HL-60 (cell line): ENCODE measurements around the gene TSEN2.

Source experiments
- DNase-seq, 2 experiments: peaks; one replicate each; pipeline ENCODE4 v3.0.0-alpha.2; 2010 to 2020; ENCODE audit warnings: low read depth in 1 of 2, low spot score in 1 of 2
- H3K27ac ChIP-seq: fragments of 250-450 bp; sonication (Bioruptor Pico); replicated peaks from 2 replicates; pipeline ENCODE4 v1.5.1; 2020; ENCODE audit warnings: mild to moderate bottlenecking, moderate library complexity
- H3K27me3 ChIP-seq: fragments of 250-450 bp; sonication (Bioruptor Pico); 2 replicates; pipeline ENCODE4 v1.5.1; 2021; ENCODE audit warnings: mild to moderate bottlenecking, moderate library complexity; ENCODE audit not compliant: insufficient read depth, poor library complexity, severe bottlenecking
- H3K4me3 ChIP-seq: replicated peaks from 2 replicates; pipeline ENCODE4 v1.5.1; 2011; ENCODE audit warnings: mild to moderate bottlenecking, control low read depth, low read length; ENCODE audit not compliant: insufficient read depth
- GABPA ChIP-seq: IDR thresholded peaks from 2 replicates; pipeline ENCODE4 v1.6.1; 2012; ENCODE audit warnings: low read depth
- POLR2AphosphoS5 ChIP-seq: IDR thresholded peaks from 2 replicates; pipeline ENCODE4 v1.6.1; 2012; ENCODE audit warnings: low read depth
- REST ChIP-seq: IDR thresholded peaks from 2 replicates; pipeline ENCODE4 v1.6.1; 2012; ENCODE audit warnings: low read depth; ENCODE audit not compliant: insufficient replicate concordance
- SPI1 ChIP-seq: IDR thresholded peaks from 2 replicates; pipeline ENCODE4 v1.6.1; 2012; ENCODE audit warnings: low read depth, mild to moderate bottlenecking, borderline replicate concordance
- TF ChIP-seq, protein P1 (sequence below): IDR thresholded peaks from one replicate; pipeline ENCODE4 v1.5.1; 2011; ENCODE audit warnings: low read length, control low read depth, inconsistent platforms; ENCODE audit not compliant: insufficient read depth

TSEN2 gene

GRCh38 chr3:12508291-12508700 lies 24.0 kb downstream of the TSEN2 start:
- H3K27me3 ChIP-seq, result no peaks in the 10 kb centered on the region
- H3K4me3 ChIP-seq, result no peak overlapping the region
- no peak for DNase-seq
- TF ChIP-seq GABPA (no peak), POLR2AphosphoS5 (no peak), SPI1 (no peak), REST (no peak)
- TF ChIP-seq, protein P1, sequence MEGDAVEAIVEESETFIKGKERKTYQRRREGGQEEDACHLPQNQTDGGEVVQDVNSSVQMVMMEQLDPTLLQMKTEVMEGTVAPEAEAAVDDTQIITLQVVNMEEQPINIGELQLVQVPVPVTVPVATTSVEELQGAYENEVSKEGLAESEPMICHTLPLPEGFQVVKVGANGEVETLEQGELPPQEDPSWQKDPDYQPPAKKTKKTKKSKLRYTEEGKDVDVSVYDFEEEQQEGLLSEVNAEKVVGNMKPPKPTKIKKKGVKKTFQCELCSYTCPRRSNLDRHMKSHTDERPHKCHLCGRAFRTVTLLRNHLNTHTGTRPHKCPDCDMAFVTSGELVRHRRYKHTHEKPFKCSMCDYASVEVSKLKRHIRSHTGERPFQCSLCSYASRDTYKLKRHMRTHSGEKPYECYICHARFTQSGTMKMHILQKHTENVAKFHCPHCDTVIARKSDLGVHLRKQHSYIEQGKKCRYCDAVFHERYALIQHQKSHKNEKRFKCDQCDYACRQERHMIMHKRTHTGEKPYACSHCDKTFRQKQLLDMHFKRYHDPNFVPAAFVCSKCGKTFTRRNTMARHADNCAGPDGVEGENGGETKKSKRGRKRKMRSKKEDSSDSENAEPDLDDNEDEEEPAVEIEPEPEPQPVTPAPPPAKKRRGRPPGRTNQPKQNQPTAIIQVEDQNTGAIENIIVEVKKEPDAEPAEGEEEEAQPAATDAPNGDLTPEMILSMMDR, result no peak
- H3K27ac ChIP-seq, result no peak overlapping the region

DNA sequence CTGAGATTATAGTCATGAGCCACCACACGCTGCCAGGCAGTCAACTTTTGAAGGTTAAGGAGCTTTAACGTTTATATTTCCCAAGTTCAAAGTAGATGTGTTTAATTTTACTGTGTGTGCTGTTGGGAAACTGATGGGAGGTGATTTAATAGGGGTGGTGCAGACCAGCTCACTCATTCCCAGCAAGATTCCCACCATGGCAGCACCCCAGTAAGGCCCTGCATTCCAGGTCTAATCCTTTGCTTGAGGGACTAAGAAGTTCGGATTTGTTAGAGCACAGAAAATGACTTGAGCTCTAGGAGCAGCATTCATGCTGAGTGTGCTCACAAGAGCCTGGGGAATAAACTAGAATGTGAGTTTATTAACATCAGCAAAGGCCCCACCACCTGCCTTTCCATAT lies 25.2 kb downstream of the TSEN2 start:
- Histone ChIP-seq H3K27me3 (no peaks in the 10 kb centered on the region), H3K4me3 (no peak overlapping the region), H3K27ac (no peak overlapping the region)
- TF ChIP-seq GABPA (no peak), SPI1 (no peak), POLR2AphosphoS5 (no peak), REST (no peak)
- no peak for DNase-seq

GRCh38 chr3:12512534-12513118 lies 28.3 kb downstream of the TSEN2 start:
- Histone ChIP-seq H3K27ac (no peak overlapping the region), H3K27me3 (no peaks in the 10 kb centered on the region), H3K4me3 (no peak overlapping the region)
- DNase-seq, result no peak
- no peak for TF ChIP-seq GABPA
- no peak for TF ChIP-seq POLR2AphosphoS5
- no peak for TF ChIP-seq SPI1
- TF ChIP-seq, protein P1, result no peak
- no peak for TF ChIP-seq REST
